Stomach smooth muscle (tissue), 2 donors: ENCODE data around the gene LCTL.

ENCODE experiments used
- H3K27ac ChIP-seq: one replicate; pipeline ENCODE4 v1.7.0; 2013; ENCODE audit warnings: mild to moderate bottlenecking, low read length, inconsistent platforms
- H3K27me3 ChIP-seq, 2 donors: one replicate each; pipeline ENCODE4 v1.7.0; 2013; ENCODE audit warnings: low read length in 2 of 2; ENCODE audit not compliant: insufficient read depth in 2 of 2, control insufficient read depth in 1 of 2
- H3K36me3 ChIP-seq, 2 donors: one replicate each; pipeline ENCODE4 v1.7.0; 2013; ENCODE audit warnings: low read length in 2 of 2; ENCODE audit not compliant: control insufficient read depth in 2 of 2, insufficient read depth in 2 of 2
- H3K4me1 ChIP-seq: one replicate; pipeline ENCODE4 v1.7.0; 2013; ENCODE audit warnings: low read length; ENCODE audit not compliant: control insufficient read depth, insufficient read depth
- H3K4me3 ChIP-seq, 2 donors: one replicate each; pipeline ENCODE4 v1.7.0; 2013; ENCODE audit warnings: low read length in 2 of 2
- H3K9ac ChIP-seq, 2 donors: one replicate each; pipeline ENCODE4 v1.7.0; 2013; ENCODE audit warnings: low read length in 2 of 2, mild to moderate bottlenecking in 1 of 2
- H3K9me3 ChIP-seq, 2 donors: one replicate each; pipeline ENCODE4 v1.7.0; 2013; ENCODE audit warnings: low read length in 2 of 2; ENCODE audit not compliant: control insufficient read depth in 2 of 2
- donor health status: healthy.
- donor health status: Pancreatic carcinoma.

Gene LCTL

GRCh38 chr15:66600240-66600627 lies 34.4 kb upstream of the LCTL start:
- Histone ChIP-seq H3K9me3 (no peaks in the 10 kb centered on the region), H3K4me3 (no peak overlapping the region), H3K4me1 (no peaks in the 10 kb centered on the region), H3K27me3 (peaks cover 0 to 5% of the 10 kb centered on the region in 2 donors), H3K36me3 (no peaks in the 10 kb centered on the region), H3K9ac (no peak overlapping the region), H3K27ac (no peak overlapping the region)

GRCh38 chr15:66599536-66600239 lies 33.9 kb upstream of the LCTL start:
- Histone ChIP-seq H3K27me3 (peaks cover 0 to 5% of the 10 kb centered on the region in 2 donors), H3K4me1 (no peaks in the 10 kb centered on the region), H3K9me3 (no peaks in the 10 kb centered on the region), H3K4me3 (no peak overlapping the region), H3K27ac (no peak overlapping the region), H3K36me3 (no peaks in the 10 kb centered on the region), H3K9ac (no peak overlapping the region)

GRCh38 chr15:66598095-66598815 lies 32.5 kb upstream of the LCTL start:
- Histone ChIP-seq H3K4me3 (no peak overlapping the region), H3K27ac (no peak overlapping the region), H3K9me3 (no peaks in the 10 kb centered on the region), H3K9ac (no peak overlapping the region), H3K36me3 (no peaks in the 10 kb centered on the region), H3K27me3 (peaks cover 0 to 5% of the 10 kb centered on the region in 2 donors), H3K4me1 (no peaks in the 10 kb centered on the region)

- Histone ChIP-seq H3K9me3 (no peaks in the 10 kb centered on the region), H3K4me1 (no peaks in the 10 kb centered on the region)
Measured at GRCh38 chr15:66595931-66596545, 30.2 kb upstream of the LCTL start.

GRCh38 chr15:66595332-66595731 lies 29.5 kb upstream of the LCTL start:
- H3K9me3 ChIP-seq: no peaks in the 10 kb centered on the region
- H3K27me3 ChIP-seq: peaks cover 0 to under 1% of the 10 kb centered on the region in 2 donors
- no peak overlapping the region for H3K9ac ChIP-seq
- H3K4me1 ChIP-seq: no peaks in the 10 kb centered on the region
- H3K36me3 ChIP-seq: no peaks in the 10 kb centered on the region
- H3K4me3 ChIP-seq: no peak overlapping the region
- H3K27ac ChIP-seq: no peak overlapping the region

More at GRCh38 chr15:66595931-66596545, 30.2 kb upstream of the LCTL start:
- H3K9ac ChIP-seq: no peak overlapping the region
- H3K4me3 ChIP-seq: no peak overlapping the region
- no peaks in the 10 kb centered on the region for H3K36me3 ChIP-seq
- no peak overlapping the region for H3K27ac ChIP-seq
- peaks cover 0 to 3% of the 10 kb centered on the region in 2 donors for H3K27me3 ChIP-seq

- no peaks in the 10 kb centered on the region for H3K4me1 ChIP-seq
- no peaks in the 10 kb centered on the region for H3K27me3 ChIP-seq
- no peaks in the 10 kb centered on the region for H3K36me3 ChIP-seq
- no peaks in the 10 kb centered on the region for H3K9me3 ChIP-seq
- H3K4me3 ChIP-seq: no peak overlapping the region
- no peak overlapping the region for H3K27ac ChIP-seq
- H3K9ac ChIP-seq: no peak overlapping the region
Measured at GRCh38 chr15:66594836-66595235, 29.0 kb upstream of the LCTL start.

GRCh38 chr15:66594344-66594743 lies 28.5 kb upstream of the LCTL start:
- no peaks in the 10 kb centered on the region for H3K27me3 ChIP-seq
- no peak overlapping the region for H3K4me3 ChIP-seq
- no peaks in the 10 kb centered on the region for H3K9me3 ChIP-seq
- H3K36me3 ChIP-seq: no peaks in the 10 kb centered on the region
- no peaks in the 10 kb centered on the region for H3K4me1 ChIP-seq
- no peak overlapping the region for H3K27ac ChIP-seq
- no peak overlapping the region for H3K9ac ChIP-seq

- Histone ChIP-seq H3K4me3 (no peak overlapping the region), H3K9me3 (no peaks in the 10 kb centered on the region), H3K9ac (no peak overlapping the region), H3K4me1 (no peaks in the 10 kb centered on the region), H3K27ac (no peak overlapping the region), H3K36me3 (no peaks in the 10 kb centered on the region), H3K27me3 (peaks cover 0 to 3% of the 10 kb centered on the region in 2 donors)
Measured at GRCh38 chr15:66593219-66593780, 27.5 kb upstream of the LCTL start.

GRCh38 chr15:66592505-66593218 lies 26.9 kb upstream of the LCTL start:
- Histone ChIP-seq H3K4me3 (no peak overlapping the region), H3K9me3 (no peaks in the 10 kb centered on the region), H3K27ac (no peak overlapping the region), H3K4me1 (no peaks in the 10 kb centered on the region), H3K27me3 (peaks cover 0 to 5% of the 10 kb centered on the region in 2 donors), H3K9ac (no peak overlapping the region), H3K36me3 (no peaks in the 10 kb centered on the region)

GRCh38 chr15:66591322-66591862 lies 25.6 kb upstream of the LCTL start:
- H3K27ac ChIP-seq: no peak overlapping the region
- no peaks in the 10 kb centered on the region for H3K36me3 ChIP-seq
- H3K9me3 ChIP-seq: no peaks in the 10 kb centered on the region
- H3K4me1 ChIP-seq: no peaks in the 10 kb centered on the region
- H3K9ac ChIP-seq: no peak overlapping the region
- H3K27me3 ChIP-seq: peaks cover under 1 to 7% of the 10 kb centered on the region in 2 donors
- H3K4me3 ChIP-seq: no peak overlapping the region
